Ishikawa (cell line): Measurements from ENCODE around the gene MTERF4.

Experiments used
- CREB1 ChIP-seq: IDR thresholded peaks from 2 replicates; pipeline ENCODE4 v1.6.1; 2012; ENCODE audit warnings: low read depth
- EGR1 ChIP-seq: IDR thresholded peaks from 2 replicates; pipeline ENCODE4 v1.6.1; 2012
- EP300 ChIP-seq: IDR thresholded peaks from 2 replicates; pipeline ENCODE4 v1.6.1; 2012; ENCODE audit warnings: borderline replicate concordance
- FOXM1 ChIP-seq: IDR thresholded peaks from 2 replicates; pipeline ENCODE4 v1.6.1; 2012; ENCODE audit warnings: low read depth, borderline replicate concordance
- RAD21 ChIP-seq: IDR thresholded peaks from 2 replicates; pipeline ENCODE4 v1.6.1; 2012; ENCODE audit warnings: low read depth
- TAF1 ChIP-seq: IDR thresholded peaks from 2 replicates; pipeline ENCODE4 v1.6.1; 2012; ENCODE audit warnings: low read depth, mild to moderate bottlenecking
- TCF12 ChIP-seq: IDR thresholded peaks from 2 replicates; pipeline ENCODE4 v1.6.1; 2012; ENCODE audit warnings: low read depth
- TEAD4 ChIP-seq: IDR thresholded peaks from 2 replicates; pipeline ENCODE4 v1.6.1; 2012
- YY1 ChIP-seq: IDR thresholded peaks from 2 replicates; pipeline ENCODE4 v1.6.1; 2012; ENCODE audit warnings: low read depth
- TF ChIP-seq, protein P1 (sequence below): IDR thresholded peaks from 2 replicates; pipeline ENCODE4 v1.6.1; 2012; ENCODE audit warnings: low read depth, mild to moderate bottlenecking
- TF ChIP-seq, protein P2 (sequence below): IDR thresholded peaks from 2 replicates; pipeline ENCODE4 v1.6.1; 2012

- TF ChIP-seq TCF12 (no peak), TAF1 (no peak), CREB1 (no peak), RAD21 (no peak), FOXM1 (no peak), EP300 (no peak), TEAD4 (no peak), EGR1 (no peak), YY1 (no peak)
- TF ChIP-seq, protein P1, sequence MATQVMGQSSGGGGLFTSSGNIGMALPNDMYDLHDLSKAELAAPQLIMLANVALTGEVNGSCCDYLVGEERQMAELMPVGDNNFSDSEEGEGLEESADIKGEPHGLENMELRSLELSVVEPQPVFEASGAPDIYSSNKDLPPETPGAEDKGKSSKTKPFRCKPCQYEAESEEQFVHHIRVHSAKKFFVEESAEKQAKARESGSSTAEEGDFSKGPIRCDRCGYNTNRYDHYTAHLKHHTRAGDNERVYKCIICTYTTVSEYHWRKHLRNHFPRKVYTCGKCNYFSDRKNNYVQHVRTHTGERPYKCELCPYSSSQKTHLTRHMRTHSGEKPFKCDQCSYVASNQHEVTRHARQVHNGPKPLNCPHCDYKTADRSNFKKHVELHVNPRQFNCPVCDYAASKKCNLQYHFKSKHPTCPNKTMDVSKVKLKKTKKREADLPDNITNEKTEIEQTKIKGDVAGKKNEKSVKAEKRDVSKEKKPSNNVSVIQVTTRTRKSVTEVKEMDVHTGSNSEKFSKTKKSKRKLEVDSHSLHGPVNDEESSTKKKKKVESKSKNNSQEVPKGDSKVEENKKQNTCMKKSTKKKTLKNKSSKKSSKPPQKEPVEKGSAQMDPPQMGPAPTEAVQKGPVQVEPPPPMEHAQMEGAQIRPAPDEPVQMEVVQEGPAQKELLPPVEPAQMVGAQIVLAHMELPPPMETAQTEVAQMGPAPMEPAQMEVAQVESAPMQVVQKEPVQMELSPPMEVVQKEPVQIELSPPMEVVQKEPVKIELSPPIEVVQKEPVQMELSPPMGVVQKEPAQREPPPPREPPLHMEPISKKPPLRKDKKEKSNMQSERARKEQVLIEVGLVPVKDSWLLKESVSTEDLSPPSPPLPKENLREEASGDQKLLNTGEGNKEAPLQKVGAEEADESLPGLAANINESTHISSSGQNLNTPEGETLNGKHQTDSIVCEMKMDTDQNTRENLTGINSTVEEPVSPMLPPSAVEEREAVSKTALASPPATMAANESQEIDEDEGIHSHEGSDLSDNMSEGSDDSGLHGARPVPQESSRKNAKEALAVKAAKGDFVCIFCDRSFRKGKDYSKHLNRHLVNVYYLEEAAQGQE: no peak
- TF ChIP-seq, protein P2, sequence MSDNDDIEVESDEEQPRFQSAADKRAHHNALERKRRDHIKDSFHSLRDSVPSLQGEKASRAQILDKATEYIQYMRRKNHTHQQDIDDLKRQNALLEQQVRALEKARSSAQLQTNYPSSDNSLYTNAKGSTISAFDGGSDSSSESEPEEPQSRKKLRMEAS: no peak
These were observed 47.5 kb upstream of the MTERF4 start for GRCh38 chr2:241149675-241149924.
